GM21528 (cell line): ENCODE data around the gene KRTAP29-1.
"Not testable (repeated sequence)": the region's sequence is repeated elsewhere in the genome, so short reads cannot be mapped to it uniquely, and the experiment has no call there.

ENCODE experiments used
- ATAC-seq: cut with Tn5 transposase; IDR thresholded peaks from one replicate; pipeline ENCODE4 v1.9.1; 2021; ENCODE audit warnings: mild to moderate bottlenecking, moderate library complexity; ENCODE audit not compliant: unreplicated experiment, low FRiP score

Gene KRTAP29-1

DNA sequence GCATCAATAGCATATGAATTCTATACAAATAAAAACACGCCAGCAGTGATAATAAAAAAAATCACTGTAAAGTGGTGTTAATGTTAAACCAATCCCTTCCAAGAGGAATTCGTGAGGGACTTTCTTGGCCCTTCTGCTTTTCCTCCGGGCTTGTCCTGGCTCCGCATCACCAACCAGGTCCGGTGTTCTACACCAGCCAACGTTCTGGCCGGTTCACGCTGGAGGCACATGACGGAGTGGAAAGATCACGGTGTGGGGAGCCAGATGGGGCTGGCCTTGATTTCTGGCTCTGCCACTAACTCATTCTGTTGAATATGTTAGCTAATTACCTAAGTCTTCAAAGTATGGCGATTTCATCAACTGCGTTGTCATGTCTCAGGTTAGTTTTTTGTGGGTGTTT is 1.4 kb upstream of the KRTAP29-1 start:
- ATAC-seq, result no peak

DNA sequence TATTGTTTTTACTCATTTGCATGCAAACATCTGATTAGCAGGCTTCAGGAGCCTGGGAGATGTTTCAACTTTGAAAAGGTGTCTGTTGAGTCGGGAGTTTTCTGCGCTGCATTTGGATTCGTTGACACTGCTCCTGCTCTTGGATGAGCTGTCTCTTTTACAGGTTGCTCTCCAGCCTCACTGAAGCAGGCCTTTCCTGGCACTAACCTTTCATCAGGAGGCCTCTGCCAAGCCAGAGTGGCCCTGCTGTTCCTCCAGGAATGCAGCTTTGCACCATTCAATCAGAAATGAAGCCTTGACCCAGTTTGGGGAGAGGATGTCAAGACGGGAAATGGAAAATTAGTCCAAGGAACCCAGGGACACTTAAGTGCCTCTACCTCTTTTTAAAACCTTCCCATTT is 330 bp upstream of the KRTAP29-1 start:
- ATAC-seq, result no peak

DNA sequence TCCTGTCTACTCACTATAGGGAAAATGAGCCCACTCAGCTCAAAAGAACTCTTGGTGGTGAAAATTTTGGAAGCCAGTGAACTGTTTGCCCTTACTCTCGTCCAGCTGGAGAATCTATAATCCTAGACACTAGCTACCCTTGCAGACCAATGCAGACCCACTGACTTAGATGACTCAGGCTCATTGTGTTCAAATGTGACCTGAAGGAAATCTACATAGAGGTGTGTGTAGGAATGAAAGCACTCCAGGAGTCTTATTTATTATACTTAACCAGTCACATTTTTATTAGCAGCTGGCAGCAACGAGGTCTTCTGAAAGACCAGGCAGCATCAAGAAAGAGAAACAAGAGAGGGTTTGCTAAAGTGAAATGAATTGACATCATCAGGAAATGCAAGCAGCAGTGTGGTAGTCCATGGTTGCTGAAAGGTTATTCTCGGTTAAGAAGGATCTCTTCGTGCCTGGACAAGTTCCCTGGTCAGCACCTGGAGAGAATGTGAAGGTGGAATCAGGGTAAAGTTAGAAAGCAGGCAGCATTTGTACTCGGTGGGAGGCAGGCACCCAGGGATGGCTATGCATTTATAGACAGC is 1.4 kb downstream of the KRTAP29-1 start:
- no peak for ATAC-seq

DNA sequence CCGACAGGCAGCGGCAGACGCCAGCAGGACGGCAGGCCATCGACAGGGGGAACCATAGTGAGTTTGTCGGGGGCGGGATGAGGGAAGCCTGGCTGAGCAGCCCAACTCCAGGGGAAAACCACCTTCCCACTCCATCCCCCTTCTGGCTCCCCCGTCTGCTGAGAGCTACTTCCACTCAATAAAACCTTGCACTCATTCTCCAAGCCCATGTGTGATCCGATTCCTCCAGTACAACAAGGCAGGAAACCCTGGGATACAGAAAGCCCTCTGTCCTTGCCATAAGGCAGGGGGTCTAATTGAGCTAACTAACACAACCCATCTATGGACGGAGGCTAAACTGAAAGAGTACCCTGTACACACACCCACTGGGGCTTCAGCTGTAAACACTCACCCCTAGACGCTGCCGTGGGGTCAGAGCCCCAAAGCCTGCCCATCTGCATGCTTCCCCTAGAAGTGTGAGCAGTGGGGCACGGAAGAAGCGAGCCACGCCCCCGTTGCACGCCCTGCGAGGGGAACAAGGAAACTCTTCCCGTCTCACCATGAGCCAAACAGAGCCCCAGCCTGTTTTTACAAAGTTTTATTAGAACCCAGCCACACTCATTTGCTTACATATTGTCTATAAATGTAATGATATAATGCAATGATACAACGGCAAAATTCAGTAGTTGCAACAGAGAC is 4.1 kb downstream of the KRTAP29-1 start:
- no peak for ATAC-seq

DNA sequence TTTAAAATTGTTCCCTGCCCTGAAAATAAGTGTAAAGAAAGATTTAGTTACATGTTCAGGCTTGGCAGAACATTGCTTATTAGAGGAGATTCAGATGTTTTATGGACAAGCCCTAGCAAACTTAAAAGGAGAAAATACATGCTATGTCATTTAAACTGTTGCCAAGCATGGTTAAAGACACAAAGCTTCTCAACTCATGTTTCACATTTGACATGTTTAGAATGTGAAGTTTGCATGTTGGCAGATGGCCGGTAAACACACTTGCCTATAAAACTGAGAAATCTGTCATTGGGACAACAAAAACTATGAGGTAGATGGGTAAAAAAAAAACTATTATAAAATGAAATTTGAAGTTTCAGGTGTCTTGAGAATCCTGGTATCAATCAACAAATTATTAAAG is 5.8 kb downstream of the KRTAP29-1 start:
- ATAC-seq, result no peak

DNA sequence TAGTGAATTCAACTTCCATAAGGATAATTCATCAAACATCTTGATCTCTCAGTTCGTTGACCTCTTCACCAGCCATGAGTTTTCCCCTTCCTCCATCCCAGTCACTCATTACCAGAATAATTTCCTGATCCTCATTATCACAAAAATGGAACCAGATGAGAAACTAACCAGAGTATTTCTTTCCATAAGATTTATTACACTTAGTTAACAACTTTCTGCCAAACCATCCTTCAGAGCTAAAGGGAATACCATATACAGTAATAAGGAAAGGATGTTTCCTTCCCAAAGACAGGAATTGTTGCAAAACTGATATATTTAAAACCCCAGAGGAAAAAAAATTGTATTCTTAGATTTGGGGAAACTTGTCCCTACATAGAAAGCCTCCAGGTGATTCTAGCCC is 8.6 kb downstream of the KRTAP29-1 start:
- no peak for ATAC-seq

DNA sequence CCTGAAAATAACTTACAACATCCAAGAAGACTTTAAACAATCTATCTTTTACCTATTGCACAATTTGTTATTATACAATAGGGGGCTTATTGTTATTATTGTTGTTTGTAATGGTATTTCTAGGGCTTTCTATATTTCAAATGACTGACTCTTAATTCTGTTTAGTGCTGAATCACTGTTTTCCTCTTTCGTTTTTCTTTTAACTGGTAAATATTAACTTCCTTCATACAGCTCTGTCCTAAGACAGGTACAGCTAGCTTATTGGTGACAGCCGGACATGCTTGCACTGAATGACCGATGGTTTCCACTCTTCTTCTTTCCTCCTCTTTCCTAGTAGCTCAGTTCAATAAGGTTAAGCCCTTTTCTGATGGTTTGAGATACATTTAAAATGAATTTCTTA is 15.6 kb downstream of the KRTAP29-1 start:
- no peak for ATAC-seq

DNA sequence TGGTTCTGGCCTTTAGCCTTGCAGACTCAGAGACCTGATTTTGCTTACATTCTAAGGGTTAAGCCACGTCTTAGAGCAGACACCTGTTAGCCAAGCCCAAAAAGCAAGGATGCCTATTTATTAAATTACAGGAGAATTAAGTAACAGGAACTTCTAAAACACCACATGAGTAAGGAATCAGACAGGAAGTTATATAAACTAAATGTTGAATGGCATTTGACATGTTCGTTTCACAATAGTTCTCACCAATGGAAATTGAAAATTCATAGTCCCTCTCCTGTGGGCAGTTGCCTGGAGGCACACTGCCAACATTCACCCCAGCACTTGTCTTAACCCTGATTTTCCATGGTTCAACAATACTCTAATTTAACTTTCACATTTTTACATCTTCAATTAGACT is 18.1 kb downstream of the KRTAP29-1 start:
- no peak for ATAC-seq

DNA sequence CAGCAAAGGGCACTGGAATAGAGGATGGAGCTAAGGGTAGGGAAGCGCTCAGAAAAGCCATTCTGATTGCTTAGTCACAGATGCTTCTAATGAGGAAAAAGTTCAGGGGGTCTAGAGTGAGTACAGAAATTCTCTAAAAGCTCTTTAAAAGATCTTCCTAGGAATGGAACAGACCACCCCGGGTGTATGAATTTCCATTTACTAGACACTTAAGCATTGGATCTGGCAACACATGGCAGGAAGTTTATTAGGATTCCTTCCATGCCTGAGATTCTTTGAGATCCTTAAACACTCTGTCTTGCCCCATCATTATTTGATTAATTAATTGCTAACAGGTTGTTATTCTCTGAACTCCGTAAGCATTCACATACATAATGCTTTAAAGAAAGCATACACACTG is 18.6 kb downstream of the KRTAP29-1 start:
- ATAC-seq, result no peak

DNA sequence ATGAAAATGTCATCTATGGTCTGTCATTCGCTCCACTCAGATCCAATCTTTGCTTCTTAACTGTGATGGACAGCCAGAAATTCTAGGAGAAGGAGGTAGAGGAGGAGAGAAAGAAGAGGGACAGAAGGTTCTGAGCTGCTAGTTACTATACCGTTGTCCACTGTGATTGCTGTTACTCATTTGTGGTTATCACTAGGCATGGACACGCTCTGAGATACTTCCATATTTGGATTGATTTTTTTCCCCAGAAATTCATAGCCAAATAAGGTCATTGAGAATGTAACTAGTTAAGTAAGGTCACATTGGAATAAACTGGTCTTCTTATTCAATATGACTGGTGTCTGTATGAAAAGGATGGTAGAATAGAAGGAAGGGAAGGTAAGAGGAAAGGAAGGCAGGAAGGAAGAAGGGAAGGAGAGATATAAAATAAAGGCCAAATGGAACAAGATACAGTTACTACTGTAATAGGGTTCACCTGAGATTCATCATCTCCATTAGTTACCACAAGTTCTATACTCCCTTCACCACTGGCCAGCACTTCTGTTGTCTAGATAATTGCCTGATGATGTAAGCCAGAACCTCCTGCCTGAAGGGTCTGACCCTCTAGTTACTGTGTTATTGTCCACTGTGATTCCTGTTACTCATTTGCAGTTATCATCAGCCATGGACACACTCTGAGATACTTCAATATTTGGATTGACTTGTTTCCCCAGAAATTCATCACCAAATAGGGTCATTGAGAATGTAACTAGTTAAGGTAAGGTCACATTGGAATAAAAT is 24.3 kb downstream of the KRTAP29-1 start:
- no peak for ATAC-seq

DNA sequence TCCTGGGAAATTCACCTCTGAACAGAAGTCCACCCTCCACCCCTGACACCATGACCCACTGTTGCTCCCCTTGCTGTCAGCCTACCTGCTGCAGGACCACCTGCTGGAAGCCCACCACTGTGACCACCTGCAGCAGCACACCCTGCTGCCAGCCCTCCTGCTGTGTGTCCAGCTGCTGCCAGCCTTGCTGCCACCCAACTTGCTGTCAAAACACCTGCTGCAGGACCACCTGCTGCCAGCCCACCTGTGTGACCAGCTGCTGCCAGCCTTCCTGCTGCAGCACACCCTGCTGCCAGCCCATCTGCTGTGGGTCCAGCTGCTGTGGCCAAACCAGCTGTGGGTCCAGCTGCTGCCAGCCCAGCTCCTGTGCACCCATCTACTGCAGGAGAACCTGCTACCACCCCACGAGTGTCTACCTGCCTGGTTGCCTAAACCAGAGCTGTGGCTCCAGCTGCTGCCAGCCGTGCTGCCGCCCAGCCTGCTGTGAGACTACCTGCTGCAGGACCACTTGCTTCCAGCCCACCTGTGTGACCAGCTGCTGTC is 26.9 kb downstream of the KRTAP29-1 start, which contains the start of gene KRTAP9-7:
Gene KRTAP9-7 (plus strand): TSS at position 51 of the 543 bp plus-strand sequence. CDS start 0 bp downstream, at position 51.
- ATAC-seq, result not testable (repeated sequence)

DNA sequence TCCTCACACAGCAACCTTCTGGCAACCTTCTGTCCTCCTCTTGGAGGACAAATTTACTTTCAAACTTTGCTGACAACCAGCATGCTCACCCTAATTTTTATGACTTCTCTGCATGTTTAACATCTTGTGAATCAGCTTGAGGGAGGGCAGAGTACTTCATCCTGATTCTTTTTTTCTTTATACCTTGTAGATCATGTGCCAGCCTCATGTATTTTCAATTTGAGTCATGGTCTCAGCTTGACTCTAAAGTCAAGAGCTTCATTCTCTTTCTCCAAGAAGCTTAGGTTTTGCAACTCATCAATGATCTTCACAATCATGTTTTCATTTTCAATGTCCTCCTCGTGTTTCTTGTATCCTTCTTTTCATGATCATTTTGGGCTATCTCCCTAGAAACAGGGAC is 30.8 kb downstream of the KRTAP29-1 start:
- no peak for ATAC-seq

DNA sequence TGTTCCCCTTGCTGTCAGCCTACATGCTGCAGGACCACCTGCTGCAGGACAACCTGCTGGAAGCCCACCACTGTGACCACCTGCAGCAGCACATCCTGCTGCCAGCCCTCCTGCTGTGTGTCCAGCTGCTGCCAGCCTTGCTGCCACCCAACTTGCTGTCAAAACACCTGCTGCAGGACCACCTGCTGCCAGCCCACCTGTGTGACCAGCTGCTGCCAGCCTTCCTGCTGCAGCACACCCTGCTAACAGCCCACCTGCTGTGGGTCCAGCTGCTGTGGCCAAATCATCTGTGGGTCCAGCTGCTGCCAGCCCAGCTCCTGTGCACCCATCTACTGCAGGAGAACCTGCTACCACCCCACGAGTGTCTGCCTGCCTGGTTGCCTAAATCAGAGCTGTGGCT is 31.3 kb downstream of the KRTAP29-1 start:
- ATAC-seq, result not testable (repeated sequence)

DNA sequence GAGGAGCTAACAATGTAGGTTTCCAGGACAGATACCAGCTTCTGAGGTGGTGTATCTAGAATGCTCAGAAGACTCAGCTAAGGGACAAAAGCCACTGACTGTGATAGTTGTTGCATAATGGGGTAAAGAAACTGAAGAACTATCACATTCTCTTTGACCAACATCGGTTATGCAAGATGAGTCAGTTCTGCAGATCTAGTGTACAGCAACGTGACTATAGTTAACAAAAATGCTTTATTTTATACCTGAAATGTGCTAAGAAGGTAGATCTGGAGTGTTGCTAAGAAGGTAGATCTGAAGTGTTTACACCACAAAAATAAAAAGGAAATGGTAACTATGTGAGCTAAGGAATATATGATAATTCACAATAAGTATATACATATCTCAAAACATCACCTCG is 34.9 kb downstream of the KRTAP29-1 start:
- no peak for ATAC-seq

DNA sequence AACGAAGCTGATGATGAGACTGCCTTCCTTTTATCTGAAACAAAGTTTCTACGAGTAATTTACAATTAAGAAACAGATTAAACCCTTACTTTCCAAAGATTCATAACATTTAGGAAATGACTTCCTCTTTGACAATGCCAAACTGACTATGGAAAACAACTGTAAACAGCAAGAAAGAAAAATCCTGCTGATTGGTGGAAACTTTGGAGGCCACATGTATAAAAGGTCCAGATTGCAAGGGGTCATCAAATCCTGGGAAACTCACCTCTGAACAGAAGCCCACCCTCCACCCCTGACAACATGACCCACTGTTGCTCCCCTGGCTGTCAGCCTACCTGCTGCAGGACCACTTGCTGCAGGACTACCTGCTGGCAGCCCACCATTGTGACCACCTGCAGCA is 37.6 kb downstream of the KRTAP29-1 start, which contains the start of gene KRTAP9-6:
Gene KRTAP9-6 (plus strand): TSS at position 301 of the 400 bp plus-strand sequence. CDS start 0 bp downstream, at position 301.
- ATAC-seq, result no peak

DNA sequence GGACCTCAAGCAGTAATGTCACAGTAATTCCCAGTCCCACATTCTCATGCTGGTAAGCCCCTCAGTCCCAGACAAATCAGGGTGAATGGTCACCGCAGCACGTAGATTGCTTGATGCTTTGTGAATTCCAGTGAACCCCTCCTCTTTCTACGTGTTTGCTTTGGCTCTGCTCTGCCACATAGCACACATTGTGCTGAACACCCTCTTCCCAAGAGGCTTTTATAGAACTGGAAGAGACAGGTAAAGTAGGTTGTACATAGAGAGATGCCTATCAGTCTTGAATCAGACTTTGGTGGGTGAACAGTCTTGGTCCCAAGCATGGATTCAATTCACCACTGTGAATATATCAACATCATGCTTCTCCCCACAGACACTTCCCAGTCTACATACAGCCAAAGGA is 38.1 kb downstream of the KRTAP29-1 start:
- no peak for ATAC-seq

DNA sequence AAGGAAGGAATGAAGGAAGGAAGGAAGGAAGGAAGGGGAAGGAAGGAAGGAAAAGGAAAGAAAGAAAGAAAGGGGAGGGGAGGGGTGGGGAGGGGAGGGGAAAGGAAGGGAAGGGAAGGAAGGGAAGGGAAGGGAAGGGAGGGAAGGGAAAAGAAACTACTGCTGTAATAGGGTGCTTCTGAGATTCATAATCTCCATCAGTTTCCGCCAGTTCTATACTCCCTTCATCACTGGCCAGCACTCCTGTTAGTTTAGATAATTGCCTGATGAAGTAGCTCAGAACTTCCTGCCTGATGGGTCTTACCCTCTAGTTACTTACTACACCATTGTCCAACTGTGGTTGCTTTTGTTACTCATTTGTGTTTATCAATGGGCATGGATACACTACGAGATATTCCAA is 39.4 kb downstream of the KRTAP29-1 start:
- ATAC-seq, result no peak

DNA sequence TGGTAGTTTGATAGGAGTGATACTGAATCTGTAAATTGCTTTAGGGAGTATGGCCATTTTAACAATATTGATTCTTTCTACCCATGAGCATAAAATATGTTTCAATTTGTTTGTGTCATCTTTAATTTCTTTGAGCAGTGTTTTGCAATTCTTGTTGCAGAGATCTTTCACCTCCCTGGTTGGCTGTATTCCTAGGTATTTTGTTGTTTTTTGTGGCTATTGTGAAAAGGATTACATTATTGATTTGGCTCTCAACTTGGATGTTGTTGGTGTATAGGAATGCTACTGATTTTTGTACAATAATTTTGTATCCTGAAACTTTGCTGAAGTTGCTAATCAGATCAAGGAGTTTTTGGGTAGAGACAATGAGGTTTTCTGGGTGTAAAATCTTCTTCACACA is 44.2 kb downstream of the KRTAP29-1 start:
- ATAC-seq, result no peak

DNA sequence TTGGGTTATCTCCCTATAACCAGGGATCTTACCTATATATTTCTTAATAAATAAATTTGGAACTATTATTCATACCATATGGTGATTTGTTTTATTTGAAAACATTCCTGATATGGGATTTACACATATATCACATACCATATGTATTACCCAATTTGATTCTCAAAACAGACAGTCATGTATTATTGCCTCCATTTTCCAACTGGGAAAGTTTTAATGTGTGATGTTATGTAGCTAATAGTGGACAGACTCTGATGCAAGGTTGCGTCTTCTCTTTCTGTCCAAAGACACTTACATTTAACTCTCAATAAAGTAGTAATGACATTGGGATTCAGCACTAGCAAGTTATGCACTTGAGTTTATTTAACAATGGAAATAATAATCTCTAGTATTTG is 46.4 kb downstream of the KRTAP29-1 start:
- no peak for ATAC-seq

DNA sequence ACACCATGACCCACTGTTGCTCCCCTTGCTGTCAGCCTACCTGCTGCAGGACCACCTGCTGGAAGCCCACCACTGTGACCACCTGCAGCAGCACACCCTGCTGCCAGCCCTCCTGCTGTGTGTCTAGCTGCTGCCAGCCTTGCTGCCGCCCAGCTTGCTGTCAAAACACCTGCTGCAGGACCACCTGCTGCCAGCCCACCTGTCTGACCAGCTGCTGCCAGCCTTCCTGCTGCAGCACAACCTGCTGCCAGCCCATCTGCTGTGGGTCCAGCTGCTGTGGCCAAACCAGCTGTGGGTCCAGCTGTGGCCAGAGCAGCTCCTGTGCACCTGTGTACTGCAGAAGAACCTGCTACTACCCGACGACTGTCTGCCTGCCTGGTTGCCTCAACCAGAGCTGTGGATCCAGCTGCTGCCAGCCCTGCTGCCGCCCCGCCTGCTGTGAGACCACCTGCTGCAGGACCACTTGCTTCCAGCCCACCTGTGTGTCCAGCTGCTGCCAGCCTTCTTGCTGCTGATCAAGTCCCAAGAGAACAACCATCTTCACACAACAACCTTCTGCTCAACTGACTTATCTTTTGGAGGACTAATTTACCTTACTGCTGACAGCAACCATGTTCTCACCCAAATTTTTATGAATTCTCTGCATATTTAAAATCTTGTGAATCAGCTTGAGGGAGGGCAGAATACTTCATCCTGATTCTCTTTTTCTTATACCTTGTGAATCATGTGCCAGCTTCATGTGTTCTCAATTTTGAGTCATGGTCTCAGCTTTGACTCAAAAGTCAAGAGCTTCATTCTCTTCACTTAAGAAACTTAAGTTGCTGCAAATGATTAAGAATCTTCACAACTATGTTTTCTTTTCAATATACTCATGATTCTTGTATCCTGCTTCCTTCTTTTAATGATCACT is 47.0 kb downstream of the KRTAP29-1 start, which contains the start of gene KRTAP9-9:
Gene KRTAP9-9 (plus strand): TSS at position 4 of the 910 bp plus-strand sequence.
- ATAC-seq, result not testable (repeated sequence)
